A549 (cell line): ENCODE results near the gene CDC42SE2. TPM values are rescaled to one million over a fixed set of nuclear protein-coding genes. Genes with fewer than 3 reads are reported as not detected.

Source experiments
- ATAC-seq, 2 experiments: fragments of 200-7000 bp in 1 of 2; fragments of >200 bp in 1 of 2; cut with Nextera tagmentation in 1 of 2; cut with Tn5 transposase in 1 of 2; 3 replicates each; pipeline versions ENCODE4 v1.8.0 to v1.9.1; 2018 to 2020; ENCODE audit warnings: mild to moderate bottlenecking in 1 of 2, moderate library complexity in 1 of 2
- CTCF ChIA-PET: fragments of 300-600 bp; sonication (Branson Sonifier 250); formaldehyde crosslinking; extraction: SDS; loops from one replicate; lab custom pipeline; 2021; ENCODE audit warnings: antibody characterized with exemption, inconsistent platforms; lab: Yijun Ruan, JAX
- POLR2A ChIA-PET: fragments of 350-600 bp; formaldehyde crosslinking; extraction: SDS; loops from one replicate; lab custom pipeline; 2021; ENCODE audit warnings: antibody characterized with exemption, inconsistent platforms; lab: Yijun Ruan, JAX
- DNase-seq, 2 experiments: peaks; one replicate each; pipeline versions ENCODE4 v3.0.0 to v3.0.0-alpha.2; 2011 to 2016; ENCODE audit warnings: low read depth in 1 of 2, low spot score in 1 of 2
- FAIRE-seq: peaks from 2 replicates; lab custom pipeline; 2011; peaks lifted over from hg19 to GRCh38; lab: Jason Lieb, UNC
- H3K27ac ChIP-seq, 2 experiments: fragments of >200 bp; sonication (Bioruptor Twin); formaldehyde crosslinking; 3 replicates each; pipeline ENCODE4 v1.5.1; 2016 to 2017
- H3K4me1 ChIP-seq: fragments of >200 bp; sonication (Bioruptor Twin); formaldehyde crosslinking; 3 replicates; pipeline ENCODE4 v1.6.1; 2016
- H3K4me2 ChIP-seq: fragments of >200 bp; sonication (Bioruptor Twin); formaldehyde crosslinking; 3 replicates; pipeline ENCODE4 v1.6.1; 2016
- H3K4me3 ChIP-seq: fragments of >200 bp; sonication (Bioruptor Twin); formaldehyde crosslinking; 3 replicates; pipeline ENCODE4 v1.5.1; 2016
- H3K9me3 ChIP-seq: fragments of >200 bp; sonication (Bioruptor Twin); formaldehyde crosslinking; 3 replicates; pipeline ENCODE4 v1.6.1; 2016
- BCL3 ChIP-seq: fragments of >200 bp; sonication (Bioruptor Twin); formaldehyde crosslinking; IDR thresholded peaks from 3 replicates; pipeline ENCODE4 v1.6.1; 2016
- CEBPB ChIP-seq, 2 experiments: fragments of >200 bp in 1 of 2; sonication (Bioruptor Twin) in 1 of 2; formaldehyde crosslinking in 1 of 2; IDR thresholded peaks; 2 replicates each; pipeline ENCODE4 v1.6.1; 2012 to 2016
- CHD4 ChIP-seq: fragments of 200-600 bp; sonication (generic); IDR thresholded peaks from 2 replicates; pipeline ENCODE4 v1.6.1; 2016; ENCODE audit warnings: antibody characterized with exemption, mild to moderate bottlenecking, borderline replicate concordance
- EHF ChIP-seq: fragments of 250-450 bp; sonication (Bioruptor Pico); IDR thresholded peaks from 2 replicates; pipeline ENCODE4 v1.5.0; 2020; ENCODE audit warnings: mild to moderate bottlenecking
- EHMT2 ChIP-seq: fragments of 200-600 bp; sonication (generic); IDR thresholded peaks from 2 replicates; pipeline ENCODE4 v1.6.1; 2016; ENCODE audit warnings: antibody characterized with exemption, low read depth, mild to moderate bottlenecking, moderate library complexity
- FOXS1 ChIP-seq: fragments of 250-450 bp; sonication (Bioruptor Pico); IDR thresholded peaks from 2 replicates; pipeline ENCODE4 v1.5.0; 2020; ENCODE audit warnings: mild to moderate bottlenecking, moderate library complexity
- HES2 ChIP-seq: fragments of >200 bp; sonication (Bioruptor Twin); formaldehyde crosslinking; IDR thresholded peaks from 2 replicates; pipeline ENCODE4 v1.6.1; 2016
- HOXB5 ChIP-seq: fragments of 250-450 bp; sonication (Bioruptor Pico); IDR thresholded peaks from 2 replicates; pipeline ENCODE4 v1.5.0; 2020; ENCODE audit warnings: mild to moderate bottlenecking, moderate library complexity
- MAX ChIP-seq: IDR thresholded peaks from 2 replicates; pipeline ENCODE4 v1.6.1; 2012
- MYC ChIP-seq: IDR thresholded peaks from 2 replicates; pipeline ENCODE4 v1.6.1; 2012; ENCODE audit warnings: mild to moderate bottlenecking, inconsistent platforms, low read length, improper control_type of control experiment, borderline replicate concordance
- NFE2L2 ChIP-seq: fragments of 150-350 bp; conservative IDR thresholded peaks from 2 replicates; pipeline ENCODE4 v1.6.1; 2014; ENCODE audit warnings: low read length
- REST ChIP-seq: fragments of 200-600 bp; sonication (generic); IDR thresholded peaks from 2 replicates; pipeline ENCODE4 v1.6.1; 2016; ENCODE audit warnings: antibody characterized with exemption, mild to moderate bottlenecking, moderate library complexity
- RNF2 ChIP-seq: fragments of 200-600 bp; sonication (generic); IDR thresholded peaks from 2 replicates; pipeline ENCODE4 v1.6.1; 2016; ENCODE audit warnings: low read depth, mild to moderate bottlenecking, antibody characterized with exemption, moderate library complexity, borderline replicate concordance
- ZC3H11A ChIP-seq: fragments of 450-650 bp; IDR thresholded peaks from 2 replicates; pipeline ENCODE4 v1.6.1; 2014; ENCODE audit warnings: antibody characterized with exemption, mild to moderate bottlenecking
- ZFP36 ChIP-seq: fragments of 450-650 bp; IDR thresholded peaks from 2 replicates; pipeline ENCODE4 v1.6.1; 2014; ENCODE audit warnings: borderline replicate concordance; ENCODE audit not compliant: partially characterized antibody
- ZNF302 ChIP-seq: fragments of 250-450 bp; sonication (Bioruptor Pico); IDR thresholded peaks from 2 replicates; pipeline ENCODE4 v1.9.0; 2021; ENCODE audit warnings: inconsistent platforms, mild to moderate bottlenecking, moderate library complexity
- ZSCAN20 ChIP-seq: fragments of 250-450 bp; sonication (Bioruptor Pico); IDR thresholded peaks from 2 replicates; pipeline ENCODE4 v1.8.0; 2022; ENCODE audit warnings: mild to moderate bottlenecking, moderate library complexity
- WGBS: methylation state at CpG from one replicate; pipeline ENCODE4 v1.1.6; 2017; ENCODE audit errors: missing lambda C conversion rate; 5-methylcytosine and 5-hydroxymethylcytosine counted together
- polyA plus RNA-seq, 4 experiments: library from polyadenylated mRNA; depleted of rRNA in 3 of 4; stranded (reverse); fragments of >200 nt; fragmentation: RNase III in 1 of 4; extraction: RNeasy Plus Mini Kit Qiagen cat#74134 plus additional on column Dnase treatment in 1 of 4; gene quantifications; 2 replicates in 3 of 4; 3 replicates in 1 of 4; pipeline ENCODE4 v1.2.3, GENCODE V29; 2011 to 2017
- TF ChIP-seq, protein P1 (sequence below): fragments of 250-450 bp; sonication (Bioruptor Pico); IDR thresholded peaks from 2 replicates; pipeline ENCODE4 v1.5.0; 2021; ENCODE audit warnings: mild to moderate bottlenecking, moderate library complexity, borderline replicate concordance

CDC42SE2 gene
- polyA plus RNA-seq, 2 of the 4 experiments (the other 2 are of a cell fraction): 25.8 to 66.4 TPM

DNA sequence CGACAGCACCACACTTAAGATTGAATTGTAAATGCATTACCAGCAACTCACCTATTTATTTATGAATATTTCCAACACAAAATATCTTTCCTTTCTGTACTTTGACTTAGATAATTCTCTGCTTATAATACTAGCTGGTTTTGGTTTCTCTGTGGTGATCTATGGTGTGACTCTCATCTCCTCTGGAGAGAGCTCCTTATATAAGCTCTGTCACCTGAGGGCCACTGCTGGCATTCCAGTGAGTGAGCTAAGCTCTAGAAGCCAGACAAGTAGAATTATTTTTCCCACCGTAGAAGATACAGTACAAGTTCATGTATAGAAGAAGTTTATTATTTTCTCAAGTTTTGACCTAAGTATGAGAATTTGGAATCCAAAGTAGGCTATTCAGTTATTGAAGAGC is 111.5 kb downstream of the CDC42SE2 start (continued):
- TF ChIP-seq ZNF302 (CRISPR knock-in tag) (no peak), ZC3H11A (no peak), CEBPB (IDR thresholded peaks at IDR 0.05) (no peak)

DNA sequence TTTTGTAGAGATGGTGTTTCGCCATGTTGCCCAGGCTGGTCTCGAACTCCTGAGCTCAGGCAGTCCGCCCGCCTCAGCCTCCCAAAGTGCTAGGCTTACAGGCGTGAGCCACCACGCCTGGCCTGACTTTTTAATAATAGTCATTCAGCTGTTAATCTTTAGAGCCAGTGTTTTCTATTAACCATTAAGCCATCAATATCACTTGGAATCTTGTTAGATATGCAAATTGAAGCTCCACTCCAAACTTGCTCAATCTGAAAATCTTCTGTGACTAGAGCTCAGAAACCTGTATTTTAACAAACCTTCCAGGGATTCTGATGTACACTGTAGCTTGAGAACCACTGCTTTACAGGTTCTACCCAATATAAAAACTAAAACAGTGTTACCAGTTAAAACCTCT is 113.5 kb downstream of the CDC42SE2 start:
- POLR2A ChIA-PET: no interaction called here
- WGBS: over 99% methylated on average over 6 of the region's 6 CpGs
- no peak overlapping the region for H3K4me3 ChIP-seq
- peaks cover 46% of the 10 kb centered on the region for H3K4me1 ChIP-seq
- FAIRE-seq (no peak), DNase-seq (no peak), ATAC-seq (no peak)
- CTCF ChIA-PET: interaction anchor here (1.2 to 1.3 kb wide), 2 partner anchors 10 to 12 kb away, joined by 3 to 5 read pairs; no protein-coding TSS in a partner anchor
- peak overlapping the region; percentile 69; the same call in 1 of the 3 replicates for H3K4me2 ChIP-seq
- TF ChIP-seq ZNF302 (CRISPR knock-in tag) (no peak), BCL3 (no peak), HES2 (no peak), CEBPB (IDR thresholded peaks at IDR 0.05) (no peak), EHF (CRISPR knock-in tag) (no peak), REST (no peak), RNF2 (no peak), FOXS1 (CRISPR knock-in tag) (no peak), MYC (no peak), CHD4 (no peak), NFE2L2 (no peak), ZFP36 (no peak), ZC3H11A (no peak), HOXB5 (CRISPR knock-in tag) (no peak), MAX (no peak), ZSCAN20 (CRISPR knock-in tag) (no peak), EHMT2 (no peak)
- TF ChIP-seq, protein P1, sequence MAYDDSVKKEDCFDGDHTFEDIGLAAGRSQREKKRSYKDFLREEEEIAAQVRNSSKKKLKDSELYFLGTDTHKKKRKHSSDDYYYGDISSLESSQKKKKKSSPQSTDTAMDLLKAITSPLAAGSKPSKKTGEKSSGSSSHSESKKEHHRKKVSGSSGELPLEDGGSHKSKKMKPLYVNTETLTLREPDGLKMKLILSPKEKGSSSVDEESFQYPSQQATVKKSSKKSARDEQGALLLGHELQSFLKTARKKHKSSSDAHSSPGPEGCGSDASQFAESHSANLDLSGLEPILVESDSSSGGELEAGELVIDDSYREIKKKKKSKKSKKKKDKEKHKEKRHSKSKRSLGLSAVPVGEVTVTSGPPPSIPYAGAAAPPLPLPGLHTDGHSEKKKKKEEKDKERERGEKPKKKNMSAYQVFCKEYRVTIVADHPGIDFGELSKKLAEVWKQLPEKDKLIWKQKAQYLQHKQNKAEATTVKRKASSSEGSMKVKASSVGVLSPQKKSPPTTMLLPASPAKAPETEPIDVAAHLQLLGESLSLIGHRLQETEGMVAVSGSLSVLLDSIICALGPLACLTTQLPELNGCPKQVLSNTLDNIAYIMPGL (CRISPR knock-in tag): no peak
- H3K27ac ChIP-seq: peak overlapping the region in 1 of 2 experiments; percentile 4; a peak in 2 of 6 replicates
- no peaks in the 10 kb centered on the region for H3K9me3 ChIP-seq
